Measurements from ENCODE around the gene SLC66A1. TPM values are rescaled to one million over a fixed set of nuclear protein-coding genes. Genes with fewer than 3 reads are reported as not detected.
A peak's percentile ranks its signal among the peaks of the same experiment; 100 is the strongest.

SLC66A1 gene
- total RNA-seq, 1 experiment from 2014 or later = 32.3 TPM

GRCh38 chr1:19366599-19367536 is 54.7 kb downstream of the SLC66A1 start:
- peak; percentile 14 for DNase-seq (ENCODE audit: low read depth, low spot score)
- in situ Hi-C loops (cut with HindIII; ENCODE audit: low pct_unique_long_range_greater_than_20kb, low sequenced_read_pairs) = no loop called here

- in situ Hi-C loops (cut with HindIII; ENCODE audit: low pct_unique_long_range_greater_than_20kb, low sequenced_read_pairs) = no loop called here
Measured at GRCh38 chr1:19367584-19368041, 55.5 kb downstream of the SLC66A1 start.

GRCh38 chr1:19368050-19368449 is 55.9 kb downstream of the SLC66A1 start:
- no peak for DNase-seq (ENCODE audit: low read depth, low spot score)
- in situ Hi-C loops (cut with HindIII; ENCODE audit: low pct_unique_long_range_greater_than_20kb, low sequenced_read_pairs) = no loop called here

More at GRCh38 chr1:19367584-19368041, 55.5 kb downstream of the SLC66A1 start:
- DNase-seq (ENCODE audit: low read depth, low spot score) = no peak

- DNase-seq (ENCODE audit: low read depth, low spot score) = no peak
- in situ Hi-C loops (cut with HindIII; ENCODE audit: low pct_unique_long_range_greater_than_20kb, low sequenced_read_pairs) = no loop called here
Measured at GRCh38 chr1:19368964-19369363, 56.8 kb downstream of the SLC66A1 start.

- in situ Hi-C loops (cut with HindIII; ENCODE audit: low pct_unique_long_range_greater_than_20kb, low sequenced_read_pairs) = no loop called here
Measured at GRCh38 chr1:19369396-19370090, 57.4 kb downstream of the SLC66A1 start.

GRCh38 chr1:19370453-19371170 is 58.5 kb downstream of the SLC66A1 start:
- DNase-seq (ENCODE audit: low read depth, low spot score) = no peak
- in situ Hi-C loops (cut with HindIII; ENCODE audit: low pct_unique_long_range_greater_than_20kb, low sequenced_read_pairs) = no loop called here

More at GRCh38 chr1:19369396-19370090, 57.4 kb downstream of the SLC66A1 start:
- DNase-seq (ENCODE audit: low read depth, low spot score) = no peak

GRCh38 chr1:19371226-19372135 is 59.4 kb downstream of the SLC66A1 start:
- DNase-seq (ENCODE audit: low read depth, low spot score) = no peak
- in situ Hi-C loops (cut with HindIII; ENCODE audit: low pct_unique_long_range_greater_than_20kb, low sequenced_read_pairs) = no loop called here

- in situ Hi-C loops (cut with HindIII; ENCODE audit: low pct_unique_long_range_greater_than_20kb, low sequenced_read_pairs) = no loop called here
- DNase-seq (ENCODE audit: low read depth, low spot score) = no peak
Measured at GRCh38 chr1:19372136-19372514, 60.0 kb downstream of the SLC66A1 start.

GRCh38 chr1:19372602-19373001 is 60.5 kb downstream of the SLC66A1 start:
- DNase-seq (ENCODE audit: low read depth, low spot score) = no peak
- in situ Hi-C loops (cut with HindIII; ENCODE audit: low pct_unique_long_range_greater_than_20kb, low sequenced_read_pairs) = no loop called here

GRCh38 chr1:19373211-19374082 is 61.3 kb downstream of the SLC66A1 start:
- no peak for DNase-seq (ENCODE audit: low read depth, low spot score)
- in situ Hi-C loops (cut with HindIII; ENCODE audit: low pct_unique_long_range_greater_than_20kb, low sequenced_read_pairs) = no loop called here

GRCh38 chr1:19374083-19374801 is 62.1 kb downstream of the SLC66A1 start:
- in situ Hi-C loops (cut with HindIII; ENCODE audit: low pct_unique_long_range_greater_than_20kb, low sequenced_read_pairs) = no loop called here
- no peak for DNase-seq (ENCODE audit: low read depth, low spot score)

GRCh38 chr1:19374926-19375325 is 62.8 kb downstream of the SLC66A1 start:
- DNase-seq (ENCODE audit: low read depth, low spot score) = no peak
- in situ Hi-C loops (cut with HindIII; ENCODE audit: low pct_unique_long_range_greater_than_20kb, low sequenced_read_pairs) = no loop called here

- DNase-seq (ENCODE audit: low read depth, low spot score) = no peak
- in situ Hi-C loops (cut with HindIII; ENCODE audit: low pct_unique_long_range_greater_than_20kb, low sequenced_read_pairs) = no loop called here
Measured at GRCh38 chr1:19375631-19376400, 63.7 kb downstream of the SLC66A1 start.

GRCh38 chr1:19376428-19377372 is 64.6 kb downstream of the SLC66A1 start:
- no peak for DNase-seq (ENCODE audit: low read depth, low spot score)
- in situ Hi-C loops (cut with HindIII; ENCODE audit: low pct_unique_long_range_greater_than_20kb, low sequenced_read_pairs) = no loop called here
